ENCODE measurements around the gene ITGA6.

The ITGA6 gene

DNA sequence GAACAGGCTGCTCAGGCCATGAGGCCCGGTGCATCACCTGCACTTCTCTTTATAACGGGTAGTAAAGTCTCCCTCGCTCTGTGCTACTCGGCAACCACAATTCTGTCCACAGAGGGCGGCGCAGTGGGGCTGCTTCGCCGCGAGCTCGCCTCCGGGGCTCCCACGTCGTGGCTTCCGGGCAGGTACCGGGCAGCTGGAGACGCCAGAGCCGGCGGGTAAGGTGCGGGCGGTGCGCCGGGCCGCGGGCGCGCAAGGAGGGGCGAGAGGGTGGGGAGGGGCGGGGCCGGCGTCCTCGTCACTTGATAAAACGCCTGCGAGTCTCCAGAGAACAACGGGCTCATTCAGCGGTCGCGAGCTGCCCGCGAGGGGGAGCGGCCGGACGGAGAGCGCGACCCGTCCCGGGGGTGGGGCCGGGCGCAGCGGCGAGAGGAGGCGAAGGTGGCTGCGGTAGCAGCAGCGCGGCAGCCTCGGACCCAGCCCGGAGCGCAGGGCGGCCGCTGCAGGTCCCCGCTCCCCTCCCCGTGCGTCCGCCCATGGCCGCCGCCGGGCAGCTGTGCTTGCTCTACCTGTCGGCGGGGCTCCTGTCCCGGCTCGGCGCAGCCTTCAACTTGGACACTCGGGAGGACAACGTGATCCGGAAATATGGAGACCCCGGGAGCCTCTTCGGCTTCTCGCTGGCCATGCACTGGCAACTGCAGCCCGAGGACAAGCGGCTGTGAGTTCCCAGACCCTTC, at the start of gene ITGA6:
Gene ITGA6, plus strand, starts transcription at position 331 of the 734 bp plus-strand sequence.
- in situ Hi-C loops (cut with MboI; ENCODE audit: low sequenced_read_pairs), result no loop called here

DNA sequence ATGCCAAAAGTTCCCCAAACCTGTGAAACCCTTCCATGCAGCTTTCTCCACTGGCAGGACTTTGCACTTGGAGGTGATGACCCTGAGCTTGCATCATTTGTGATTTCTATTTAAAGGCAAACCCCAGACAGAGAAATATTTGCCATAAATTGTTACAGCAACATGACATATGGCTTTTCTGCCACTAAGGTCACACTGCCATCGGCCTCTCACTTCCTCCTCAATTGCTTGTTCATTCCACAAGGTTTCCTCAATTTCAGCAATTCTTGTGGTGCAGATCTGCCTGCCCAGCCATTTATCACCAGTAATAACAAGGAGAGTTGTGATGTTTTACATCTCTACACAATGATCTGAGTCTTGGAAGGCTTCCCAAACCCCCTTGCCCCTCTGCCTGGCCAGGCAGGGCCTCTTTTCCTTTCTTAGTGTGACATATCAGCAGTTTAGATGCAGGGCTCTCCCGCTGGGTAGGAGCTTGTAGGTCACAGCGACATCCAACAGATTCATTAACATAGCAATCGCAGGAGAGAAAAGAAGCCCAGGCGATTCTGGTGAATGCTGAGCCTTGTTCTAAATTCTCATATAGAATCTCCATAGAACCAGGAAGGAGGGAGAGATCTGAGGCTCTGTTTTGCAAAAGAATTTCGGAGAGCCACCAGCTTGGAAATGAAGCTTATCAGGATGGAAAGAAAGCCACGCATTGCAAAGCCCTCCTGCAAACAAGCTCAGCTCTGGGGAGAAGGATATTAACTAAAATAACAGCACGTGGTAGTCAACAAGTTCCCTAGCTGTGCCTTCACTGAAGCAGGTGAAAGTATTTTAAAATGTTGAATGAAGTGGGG, 46.7 kb upstream of the ITGA6 start:
- in situ Hi-C loops (cut with MboI; ENCODE audit: low sequenced_read_pairs), result no loop called here

DNA sequence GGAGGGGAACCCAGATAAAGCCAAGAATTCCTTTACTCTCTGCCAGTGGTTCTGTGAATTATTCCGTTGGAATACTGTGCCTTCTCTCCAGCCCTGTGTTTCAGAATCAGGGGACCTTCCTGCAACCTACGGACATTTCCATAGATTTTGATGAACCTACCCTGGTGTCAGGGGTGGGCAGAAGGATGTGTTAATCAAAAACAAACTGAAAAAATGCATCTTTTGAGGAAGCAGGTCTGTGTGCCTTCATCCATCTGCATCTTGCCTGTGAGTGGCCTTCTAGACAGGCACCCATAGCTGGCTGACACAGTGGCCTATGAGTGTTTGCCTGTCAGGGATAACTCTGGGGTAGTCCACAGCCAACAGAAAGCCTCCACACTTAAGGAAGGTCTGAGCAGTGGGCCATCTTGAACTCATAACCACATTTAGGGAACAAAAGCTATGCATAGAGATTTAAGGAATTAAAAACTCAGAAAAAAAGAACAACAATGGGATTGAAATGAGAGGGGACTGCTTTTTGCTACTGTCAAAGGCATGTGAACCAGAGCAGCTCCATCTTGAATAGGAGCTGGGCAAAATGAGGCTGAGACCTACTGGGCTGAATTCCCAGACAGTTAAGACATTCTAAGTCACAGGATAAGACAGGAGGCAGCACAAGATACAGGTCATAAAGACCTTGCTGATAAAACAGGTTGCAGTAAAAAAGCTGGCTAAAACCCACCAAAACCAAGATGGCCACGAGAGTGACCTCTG, 45.9 kb upstream of the ITGA6 start:
- in situ Hi-C loops (cut with MboI; ENCODE audit: low sequenced_read_pairs), result no loop called here

DNA sequence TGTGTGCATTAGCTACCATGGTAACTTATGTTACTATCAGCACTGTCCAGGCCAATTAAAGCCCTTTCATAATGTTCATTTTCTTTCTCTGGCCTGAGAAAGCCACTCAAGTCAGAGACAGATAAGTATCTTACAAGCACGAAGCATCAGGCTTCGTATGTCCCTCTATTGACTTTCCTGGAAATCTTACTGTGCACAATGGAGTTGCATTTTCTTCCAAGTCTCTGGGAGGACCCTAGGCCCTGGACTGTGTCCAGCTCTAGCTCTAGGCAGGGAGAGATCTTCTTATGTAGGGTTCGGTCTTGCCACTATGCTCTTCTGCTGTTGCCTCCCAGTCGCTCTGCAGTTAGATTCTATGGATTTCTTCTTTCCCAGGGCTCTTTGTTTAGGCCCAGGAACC, 40.0 kb upstream of the ITGA6 start:
- in situ Hi-C loops (cut with MboI; ENCODE audit: low sequenced_read_pairs), result no loop called here

DNA sequence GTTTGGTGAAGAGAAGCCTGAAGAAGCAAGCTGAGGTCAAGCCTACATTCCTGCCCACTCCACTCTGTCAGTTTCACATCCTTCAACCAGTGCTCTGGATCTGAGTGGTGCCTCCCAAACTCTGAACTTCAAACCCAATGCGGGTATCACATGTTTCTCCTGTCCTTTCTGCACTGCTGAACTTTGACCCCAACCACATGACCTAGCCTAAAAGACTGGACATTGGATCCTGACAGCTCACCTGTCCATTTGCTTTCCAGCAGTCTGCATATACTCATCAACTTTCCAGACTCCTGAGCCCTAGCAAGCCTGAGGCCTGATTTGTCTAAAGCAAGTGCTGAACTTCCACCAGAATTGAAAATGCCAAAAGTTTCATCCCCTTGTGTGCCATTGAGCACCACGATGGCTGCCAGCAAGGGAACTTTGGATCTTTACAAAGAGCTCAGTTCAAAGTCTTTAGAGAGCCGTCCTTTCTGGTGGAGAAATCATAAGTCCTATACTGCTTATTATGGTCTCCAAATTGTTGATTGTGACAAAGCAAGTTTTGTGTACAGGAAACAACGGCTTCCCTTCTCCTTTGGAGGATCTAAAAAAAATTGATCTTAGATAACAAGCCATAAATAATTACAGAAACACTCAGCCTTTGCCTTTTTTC, 37.6 kb upstream of the ITGA6 start:
- in situ Hi-C loops (cut with MboI; ENCODE audit: low sequenced_read_pairs), result no loop called here

DNA sequence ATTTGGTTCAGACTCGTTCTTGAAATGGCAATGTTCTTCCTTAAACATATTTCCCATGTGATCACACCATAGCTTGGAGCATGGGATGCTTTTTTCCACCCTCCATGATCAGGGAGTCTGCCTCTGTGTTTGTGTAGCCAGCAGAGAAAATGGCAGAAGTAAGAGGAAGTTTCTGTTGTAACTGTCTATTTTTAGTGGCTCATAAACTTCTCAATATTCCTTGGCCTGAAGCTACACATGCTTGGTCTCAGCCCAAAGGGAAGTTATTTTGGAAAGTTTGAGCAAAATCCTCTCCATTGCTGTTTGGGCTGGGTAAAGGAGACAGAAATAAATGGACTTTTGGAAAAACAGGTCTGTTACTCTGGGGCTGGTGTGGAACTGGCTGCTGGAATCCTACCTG, 33.4 kb upstream of the ITGA6 start:
- in situ Hi-C loops (cut with MboI; ENCODE audit: low sequenced_read_pairs), result no loop called here

DNA sequence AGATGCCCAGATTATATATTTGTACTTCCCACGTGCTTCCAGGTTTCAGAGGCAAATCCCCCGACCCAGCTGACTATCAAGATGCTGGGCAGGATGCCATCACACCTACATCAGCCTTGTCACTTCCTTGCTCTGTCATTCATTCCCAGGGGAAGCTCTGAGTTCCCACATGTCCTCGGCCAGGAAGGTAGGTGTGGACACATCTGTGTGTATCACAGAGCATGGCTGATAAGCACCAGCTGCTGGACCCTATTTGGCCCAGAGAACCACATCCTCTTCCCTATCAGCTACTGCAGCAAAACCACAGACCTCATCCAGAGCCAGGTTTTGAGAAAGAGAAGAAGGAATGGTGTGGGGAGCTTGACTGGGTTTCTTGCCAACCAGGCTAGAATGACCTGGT, 31.9 kb upstream of the ITGA6 start:
- in situ Hi-C loops (cut with MboI; ENCODE audit: low sequenced_read_pairs), result no loop called here

DNA sequence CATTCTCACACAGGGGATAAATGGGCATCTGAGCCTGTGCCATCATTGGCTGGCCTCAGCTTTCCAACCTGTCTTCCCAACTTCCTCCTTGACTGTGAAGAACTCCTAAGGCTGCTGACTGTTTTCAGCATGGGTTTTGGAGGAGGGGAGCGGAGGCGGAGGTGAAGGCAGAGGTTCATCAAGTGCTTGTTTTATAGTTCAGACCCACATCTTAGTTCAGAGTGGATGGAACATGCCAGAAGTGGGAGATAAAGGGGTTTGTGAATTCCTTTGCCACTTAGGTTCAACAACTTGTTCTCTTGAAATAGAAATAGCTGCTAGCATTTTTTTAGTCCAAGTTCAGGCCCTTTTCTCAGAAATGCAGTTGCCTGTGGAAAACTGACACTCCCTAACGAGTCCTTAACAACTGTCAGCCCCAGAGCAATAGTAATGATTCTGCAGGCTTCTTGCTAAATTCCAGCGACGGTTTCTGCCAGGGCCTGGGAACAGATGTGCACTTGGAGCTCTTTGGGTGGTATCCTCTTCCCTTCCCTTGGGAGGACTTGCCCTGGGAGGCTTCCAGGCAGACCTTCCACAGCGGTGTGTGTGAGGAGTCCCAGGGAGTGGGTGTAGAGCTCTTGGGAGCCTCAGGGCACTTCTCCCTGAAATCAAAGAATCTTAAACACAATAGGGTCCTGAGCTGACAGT, 30.1 kb upstream of the ITGA6 start:
- in situ Hi-C loops (cut with MboI; ENCODE audit: low sequenced_read_pairs), result no loop called here

DNA sequence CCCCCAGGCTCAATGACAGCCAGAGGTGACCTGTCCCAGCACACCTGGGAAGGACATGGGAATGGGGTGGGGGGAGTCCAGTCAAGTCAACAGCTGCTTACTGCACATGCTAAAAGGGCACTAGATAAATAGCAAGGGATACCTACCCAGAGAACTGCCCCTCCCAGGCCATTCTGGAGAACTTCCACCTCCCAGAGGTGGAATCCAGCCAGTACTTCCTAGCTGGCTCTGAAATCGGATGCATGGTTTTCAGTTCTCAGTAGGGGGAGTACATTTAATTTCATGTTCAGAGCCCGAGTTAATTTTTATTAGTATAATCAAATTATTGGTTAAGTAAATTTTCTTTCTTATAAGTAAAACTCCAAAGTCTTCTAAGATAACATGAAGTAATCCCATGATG, 28.9 kb upstream of the ITGA6 start:
- in situ Hi-C loops (cut with MboI; ENCODE audit: low sequenced_read_pairs), result no loop called here

DNA sequence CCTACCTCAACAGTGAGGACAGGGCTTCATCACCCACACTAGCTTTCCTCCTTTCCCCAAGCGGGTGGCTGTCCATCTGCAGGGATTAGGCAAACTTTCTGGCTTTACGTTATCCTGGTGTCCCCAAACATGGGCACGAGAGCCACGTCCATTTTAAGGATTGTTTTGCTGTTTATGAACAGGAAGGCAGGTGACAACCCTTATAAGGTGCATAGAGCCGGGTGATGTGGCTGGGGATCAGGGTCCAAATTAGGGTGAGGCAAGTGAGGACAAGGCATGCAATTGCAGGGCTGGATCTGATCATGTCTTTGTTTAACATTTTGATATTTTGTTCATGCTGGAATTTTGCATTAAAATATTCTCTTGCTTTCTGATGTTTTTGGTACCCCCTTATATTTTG, 27.6 kb upstream of the ITGA6 start:
- in situ Hi-C loops (cut with MboI; ENCODE audit: low sequenced_read_pairs), result no loop called here

DNA sequence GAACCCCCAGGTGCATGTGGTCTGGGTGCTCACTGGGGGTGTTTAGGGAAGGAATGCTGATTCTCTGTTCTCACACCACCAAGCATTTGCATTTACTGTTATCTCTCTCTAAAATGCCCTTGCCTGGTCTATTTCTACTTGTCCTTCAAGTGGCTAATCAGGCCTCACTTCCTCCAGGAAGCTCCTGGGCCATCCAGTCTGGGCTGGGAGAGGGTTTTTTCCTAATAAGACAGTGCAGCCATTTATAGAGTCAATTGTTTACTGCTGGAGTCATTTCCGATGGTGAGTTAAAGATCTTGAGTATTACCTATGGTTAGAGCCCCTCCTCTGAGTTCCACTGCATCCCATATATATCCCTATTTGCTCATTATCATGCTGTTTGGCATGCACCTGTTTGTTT, 25.2 kb upstream of the ITGA6 start:
- in situ Hi-C loops (cut with MboI; ENCODE audit: low sequenced_read_pairs), result no loop called here

DNA sequence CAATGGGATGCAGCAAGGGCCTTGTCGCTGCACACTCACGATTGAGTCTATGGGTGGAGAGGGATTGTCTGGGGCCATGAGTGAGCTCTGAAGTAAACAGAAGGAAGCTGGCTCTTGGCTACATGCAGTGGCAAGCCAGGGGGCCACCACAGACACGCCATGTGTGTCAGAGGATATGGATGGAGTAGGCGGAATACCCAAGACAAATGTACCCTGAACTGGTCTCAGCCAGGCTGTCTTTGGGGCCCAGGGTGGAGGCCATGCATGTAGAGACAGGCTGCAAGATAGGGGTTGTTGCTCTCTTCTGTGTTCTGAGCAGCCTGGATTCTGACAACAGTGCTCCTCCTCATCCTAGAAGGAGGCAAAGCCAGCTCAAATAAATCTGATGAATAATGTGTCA, 24.0 kb upstream of the ITGA6 start:
- in situ Hi-C loops (cut with MboI; ENCODE audit: low sequenced_read_pairs), result no loop called here

DNA sequence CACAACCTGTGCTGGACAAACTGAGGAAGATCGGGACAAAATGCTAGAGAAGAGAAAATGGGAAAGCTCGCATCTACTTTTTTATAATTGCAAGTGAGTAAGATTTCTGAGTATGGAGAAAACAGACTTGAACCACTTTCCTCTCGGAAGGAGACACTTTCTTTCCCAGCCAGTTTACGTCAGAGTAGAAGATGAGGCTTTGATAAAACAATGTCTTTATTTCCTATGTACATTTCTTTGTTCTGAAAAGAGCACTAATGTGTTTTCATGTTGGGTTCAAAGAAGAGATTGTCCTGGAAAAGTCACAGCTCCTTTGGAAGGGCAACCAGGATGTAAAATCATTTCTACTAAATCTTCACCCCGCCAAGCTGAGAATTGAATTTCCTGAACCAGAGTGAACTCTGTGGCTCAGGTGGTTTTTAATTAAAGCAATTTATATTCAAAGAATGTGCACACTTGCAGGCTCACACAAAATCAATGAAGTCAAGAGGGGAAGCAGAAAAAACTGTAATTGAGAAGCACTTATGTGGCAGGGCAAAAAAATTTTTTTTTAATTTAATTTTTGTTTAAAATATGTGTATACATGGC, 23.4 kb upstream of the ITGA6 start:
- in situ Hi-C loops (cut with MboI; ENCODE audit: low sequenced_read_pairs), result no loop called here

DNA sequence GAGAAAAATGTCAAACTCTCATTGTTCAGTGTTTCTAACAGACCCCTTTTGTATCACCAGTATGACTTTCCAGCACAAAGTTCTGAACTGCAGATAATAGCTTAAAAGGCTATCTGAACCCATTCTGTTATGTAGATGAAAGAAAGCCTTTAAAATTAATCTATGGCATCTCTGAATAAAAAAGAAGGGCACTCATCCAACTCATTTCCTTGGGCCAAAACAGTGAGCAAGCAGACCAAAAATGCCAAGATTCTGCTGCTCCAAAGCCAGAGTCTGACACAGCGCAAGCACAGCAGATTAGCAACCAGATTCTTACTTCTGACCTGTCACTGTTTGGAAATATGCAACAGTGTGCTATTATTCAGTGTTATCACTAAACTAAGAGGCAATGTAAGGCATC, 22.6 kb upstream of the ITGA6 start:
- in situ Hi-C loops (cut with MboI; ENCODE audit: low sequenced_read_pairs), result no loop called here

DNA sequence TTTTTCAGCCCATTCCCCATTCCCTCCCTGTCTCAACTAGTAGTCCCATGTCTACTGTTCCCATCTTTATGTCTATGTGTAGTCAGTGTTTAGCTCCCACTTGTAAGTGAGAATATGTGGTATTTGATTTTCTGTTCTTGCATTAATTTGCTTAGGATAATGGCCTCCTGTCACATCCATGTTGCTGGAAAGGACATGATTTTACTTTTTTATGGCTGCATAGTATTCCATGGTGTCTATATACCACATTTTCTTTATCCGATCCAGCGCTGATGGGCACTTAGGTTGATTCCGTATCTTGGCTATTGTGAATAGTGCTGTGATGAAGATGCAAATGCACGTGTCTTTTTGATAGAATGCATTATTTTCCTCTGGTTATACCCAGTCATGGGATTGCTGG, 21.7 kb upstream of the ITGA6 start:
- in situ Hi-C loops (cut with MboI; ENCODE audit: low sequenced_read_pairs), result no loop called here

DNA sequence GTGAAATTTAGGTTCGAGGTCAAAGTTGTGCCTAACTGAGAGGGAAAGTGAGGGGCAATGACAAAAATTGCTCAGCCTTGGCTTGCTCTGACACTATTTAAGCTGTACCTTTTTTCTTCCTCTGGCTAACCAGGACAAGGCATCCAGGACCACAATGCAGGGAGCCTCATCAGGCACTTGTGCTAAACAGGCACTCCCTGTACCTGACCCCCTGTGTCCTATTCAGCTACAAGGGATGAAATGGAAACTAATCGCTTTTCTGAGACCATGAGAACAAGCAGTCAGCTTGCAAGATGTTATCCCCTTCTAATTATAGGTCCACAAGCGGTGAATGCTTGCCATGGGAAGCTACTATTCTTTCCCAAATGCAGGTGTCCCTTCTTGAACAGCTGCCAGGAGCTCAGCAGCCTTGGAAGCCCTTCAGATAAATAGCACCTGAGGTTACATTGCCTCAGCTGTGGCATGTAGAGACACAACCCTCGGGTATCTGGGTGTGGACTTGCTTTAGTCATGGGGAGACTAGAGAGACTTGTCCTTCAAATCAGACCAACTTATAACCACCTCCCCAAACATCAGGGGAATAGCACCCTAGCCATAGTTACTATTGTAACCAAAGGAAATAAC, 19.1 kb upstream of the ITGA6 start:
- in situ Hi-C loops (cut with MboI; ENCODE audit: low sequenced_read_pairs), result no loop called here

DNA sequence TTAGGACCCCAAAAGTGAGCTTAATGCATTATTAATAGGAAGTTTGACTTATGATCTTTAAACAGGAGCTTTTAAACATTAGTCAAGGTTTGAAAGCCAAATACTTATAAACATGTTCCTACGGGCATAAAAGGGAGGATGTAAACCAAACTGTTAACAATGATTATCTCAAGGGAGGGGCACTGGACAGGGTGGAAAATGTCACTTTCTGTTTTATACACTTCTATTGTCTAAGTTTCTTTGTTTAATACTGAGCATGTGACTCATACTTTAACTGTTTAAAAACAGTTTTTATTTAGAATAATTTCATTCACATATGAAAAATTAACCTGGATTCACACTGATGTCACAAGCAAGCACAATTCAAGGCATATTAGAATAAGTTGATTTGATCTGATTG, 18.3 kb upstream of the ITGA6 start:
- in situ Hi-C loops (cut with MboI; ENCODE audit: low sequenced_read_pairs), result no loop called here

DNA sequence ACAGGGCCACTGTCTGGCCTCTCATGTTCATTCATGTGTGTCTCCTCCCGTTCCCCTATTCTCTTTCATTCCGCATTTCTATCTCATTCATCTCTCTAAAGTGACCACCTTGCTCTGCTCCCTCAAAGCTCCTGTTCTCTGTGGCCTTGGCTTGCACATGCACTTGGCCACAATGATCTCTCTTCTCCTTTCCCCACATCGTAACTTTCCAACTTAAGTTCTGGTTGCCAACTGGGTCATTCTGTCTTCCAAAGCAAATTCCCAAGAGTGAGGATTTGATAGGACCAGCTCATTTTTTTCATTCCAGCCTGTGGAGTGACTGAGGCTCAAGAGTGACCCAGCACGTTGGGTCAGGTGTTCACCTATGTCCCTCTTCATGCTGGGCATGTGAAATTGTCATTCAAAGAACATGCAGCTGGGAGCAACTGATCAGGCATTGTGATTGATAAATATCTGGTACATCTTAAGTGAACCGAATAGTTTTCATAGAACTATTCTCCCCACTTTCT, 14.3 kb upstream of the ITGA6 start:
- in situ Hi-C loops (cut with MboI; ENCODE audit: low sequenced_read_pairs), result no loop called here

DNA sequence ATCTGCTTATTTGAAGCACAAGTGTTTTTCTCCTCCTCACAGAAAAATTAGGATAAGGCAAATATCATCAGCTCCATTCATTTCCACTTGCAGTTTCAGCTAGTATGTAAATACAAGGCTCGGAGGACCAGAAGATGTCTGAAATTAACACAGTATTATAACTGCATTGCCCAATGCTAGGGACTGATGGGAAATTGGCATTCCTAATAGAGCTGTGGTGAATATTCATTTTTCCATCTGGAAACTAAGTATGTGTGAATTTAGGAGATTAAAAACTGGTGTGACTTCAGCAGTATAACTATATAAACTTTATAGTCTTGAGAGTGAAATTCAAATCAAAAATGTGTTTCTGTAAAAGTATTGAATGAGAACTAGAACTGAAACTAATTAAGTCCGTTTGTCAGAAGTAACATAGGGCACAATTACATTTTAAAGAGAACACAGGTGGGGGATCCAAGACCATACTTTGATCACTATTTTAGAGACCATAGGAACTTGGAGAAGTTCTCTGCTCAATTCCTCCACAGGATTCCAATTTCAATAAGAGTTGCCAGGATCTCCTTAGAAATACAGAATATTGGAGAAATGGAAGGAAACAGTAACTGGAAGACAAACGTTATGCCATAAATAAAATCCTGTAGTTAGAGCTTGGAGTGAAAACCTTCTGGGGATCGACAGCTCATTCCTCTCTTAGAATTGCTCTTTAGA, 12.1 kb upstream of the ITGA6 start:
- in situ Hi-C loops (cut with MboI; ENCODE audit: low sequenced_read_pairs), result no loop called here

Data from HL-60/S4 (cell line).